AG08396 (cell line): ENCODE data around the gene ENTREP1.
"Not testable (repeated sequence)": the region's sequence is repeated elsewhere in the genome, so short reads cannot be mapped to it uniquely, and the experiment has no call there.

Experiments
- DNase-seq: peaks from one replicate; pipeline ENCODE4 v3.0.0; 2012; ENCODE audit warnings: low spot score, mixed read lengths

ENTREP1 gene

GRCh38 chr9:69411246-69411645 is 86.2 kb downstream of the ENTREP1 start:
- no peak for DNase-seq

- DNase-seq, result no peak
Measured at GRCh38 chr9:69411931-69412740, 87.1 kb downstream of the ENTREP1 start.

- peak; percentile 89 for DNase-seq
Measured at GRCh38 chr9:69412741-69413150, 87.7 kb downstream of the ENTREP1 start.

- no peak for DNase-seq
Measured at GRCh38 chr9:69420611-69421270, 95.7 kb downstream of the ENTREP1 start.

- DNase-seq, result peak; percentile 83
Measured at GRCh38 chr9:69421908-69422801, 97.1 kb downstream of the ENTREP1 start.

GRCh38 chr9:69425136-69425801 is 100.3 kb downstream of the ENTREP1 start:
- DNase-seq, result no peak

GRCh38 chr9:69427286-69427685 is 102.3 kb downstream of the ENTREP1 start:
- no peak for DNase-seq

- DNase-seq, result no peak
Measured at GRCh38 chr9:69428017-69428785, 103.2 kb downstream of the ENTREP1 start.

GRCh38 chr9:69429281-69429680 is 104.3 kb downstream of the ENTREP1 start:
- no peak for DNase-seq

- DNase-seq, result no peak
Measured at GRCh38 chr9:69430206-69430605, 105.2 kb downstream of the ENTREP1 start.

- DNase-seq, result no peak
Measured at GRCh38 chr9:69431203-69431602, 106.2 kb downstream of the ENTREP1 start.

- DNase-seq, result no peak
Measured at GRCh38 chr9:69431777-69432176, 106.8 kb downstream of the ENTREP1 start.

- DNase-seq, result no peak
Measured at GRCh38 chr9:69432623-69433022, 107.6 kb downstream of the ENTREP1 start.

- peak; percentile 16 for DNase-seq
Measured at GRCh38 chr9:69433392-69433791, 108.4 kb downstream of the ENTREP1 start.

- no peak for DNase-seq
Measured at GRCh38 chr9:69433968-69434367, 109.0 kb downstream of the ENTREP1 start.

- not testable (repeated sequence) for DNase-seq
Measured at GRCh38 chr9:69439654-69440053, 114.6 kb downstream of the ENTREP1 start.

- not testable (repeated sequence) for DNase-seq
Measured at GRCh38 chr9:69440254-69440955, 115.4 kb downstream of the ENTREP1 start.
